Keratinocyte (primary cell): Measurements from ENCODE around the gene LARGE1. TPM values are rescaled to one million over a fixed set of nuclear protein-coding genes. Genes with fewer than 3 reads are reported as not detected.

Source experiments
- DNase-seq: peaks from one replicate; pipeline ENCODE4 v3.0.0-alpha.2; 2011; ENCODE audit warnings: low read depth, missing footprints, low spot score
- FAIRE-seq: peaks from 2 replicates; lab custom pipeline; 2011; peaks lifted over from hg19 to GRCh38; lab: Jason Lieb, UNC
- H2AFZ ChIP-seq: 2 replicates; pipeline ENCODE4 v1.6.0; 2012; ENCODE audit warnings: low read length, control low read depth, inconsistent platforms; ENCODE audit not compliant: control insufficient read depth
- H3K27ac ChIP-seq: 2 replicates; pipeline ENCODE4 v1.5.1; 2011; ENCODE audit warnings: low read length; ENCODE audit not compliant: control insufficient read depth, insufficient read depth
- H3K27me3 ChIP-seq: 3 replicates; pipeline ENCODE4 v1.6.0; 2011; ENCODE audit warnings: low read length; ENCODE audit not compliant: control insufficient read depth, insufficient read depth; ENCODE audit errors: extremely low read depth
- H3K36me3 ChIP-seq, 2 experiments: 2 replicates in 1 of 2; 3 replicates in 1 of 2; pipeline ENCODE4 v1.5.1; 2011; ENCODE audit warnings: low read length in 2 of 2, mild to moderate bottlenecking in 1 of 2; ENCODE audit not compliant: control insufficient read depth in 2 of 2, insufficient read depth in 2 of 2; ENCODE audit errors: extremely low read depth in 1 of 2
- H3K4me1 ChIP-seq: 3 replicates; pipeline ENCODE4 v1.5.1; 2011; ENCODE audit warnings: low read length; ENCODE audit not compliant: control insufficient read depth, insufficient read depth; ENCODE audit errors: extremely low read depth
- H3K4me2 ChIP-seq: 3 replicates; pipeline ENCODE4 v1.6.0; 2011; ENCODE audit warnings: low read depth, low read length; ENCODE audit not compliant: control insufficient read depth, insufficient read depth; ENCODE audit errors: extremely low read depth
- H3K4me3 ChIP-seq, 3 experiments: fragments of 200-600 bp in 1 of 3; sonication (generic) in 1 of 3; 2 replicates in 2 of 3; 3 replicates in 1 of 3; pipeline ENCODE4 v1.5.1; 2011 to 2016; ENCODE audit warnings: low read length in 3 of 3, mild to moderate bottlenecking in 3 of 3, control low read depth in 2 of 3, inconsistent platforms in 1 of 3, low read depth in 1 of 3, mixed read lengths in 1 of 3, mixed run types in 1 of 3, moderate library complexity in 1 of 3; ENCODE audit not compliant: control insufficient read depth in 2 of 3, insufficient read depth in 2 of 3; ENCODE audit errors: extremely low read depth in 1 of 3
- H3K79me2 ChIP-seq: 2 replicates; pipeline ENCODE4 v1.6.0; 2012; ENCODE audit warnings: low read length; ENCODE audit not compliant: control insufficient read depth, insufficient read depth
- H3K9ac ChIP-seq: 3 replicates; pipeline ENCODE4 v1.6.0; 2011; ENCODE audit warnings: low read length; ENCODE audit not compliant: control insufficient read depth, insufficient read depth; ENCODE audit errors: extremely low read depth
- H3K9me1 ChIP-seq: 3 replicates; pipeline ENCODE4 v1.6.0; 2011; ENCODE audit warnings: low read length; ENCODE audit not compliant: control insufficient read depth, insufficient read depth; ENCODE audit errors: extremely low read depth
- H3K9me3 ChIP-seq: 2 replicates; pipeline ENCODE4 v1.5.1; 2012; ENCODE audit warnings: low read depth, low read length; ENCODE audit not compliant: control insufficient read depth
- H4K20me1 ChIP-seq: 3 replicates; pipeline ENCODE4 v1.6.0; 2011; ENCODE audit warnings: low read length; ENCODE audit not compliant: control insufficient read depth, insufficient read depth; ENCODE audit errors: extremely low read depth
- EZH2 ChIP-seq: IDR thresholded peaks from one replicate; pipeline ENCODE4 v1.6.1; 2012; ENCODE audit warnings: inconsistent platforms, mild to moderate bottlenecking, low read length, moderate library complexity
- dilution Hi-C: fragments of 300-500 bp; cut with MboI; formaldehyde crosslinking; loops from one replicate; pipeline ENCODE4 v1.7.0; 2020; ENCODE audit warnings: low sequenced_read_pairs; ENCODE audit not compliant: extremely low pct_ligation_motif_present
- polyA plus RNA-seq, 5 experiments: library from polyadenylated mRNA; depleted of rRNA in 3 of 5; stranded (reverse) in 3 of 5; stranded (forward) in 1 of 5; unstranded in 1 of 5; fragments of >200 nt; gene quantifications; 1 replicate in 1 of 5; 2 replicates in 3 of 5; 3 replicates in 1 of 5; pipeline versions ENCODE4 v1.2.1 to v1.2.3, GENCODE V29; 2011 to 2012; ENCODE audit warnings: missing spikeins in 2 of 5, low read depth in 1 of 5, low replicate concordance in 1 of 5
- TF ChIP-seq, protein P1 (sequence below), 3 experiments: IDR thresholded peaks in 1 of 3; conservative IDR thresholded peaks in 1 of 3; optimal IDR thresholded peaks in 1 of 3; 2 replicates in 2 of 3; 3 replicates in 1 of 3; pipeline versions ENCODE3 to v1.5.1; 2011; ENCODE audit warnings: low read length in 3 of 3, mild to moderate bottlenecking in 3 of 3, moderate library complexity in 2 of 3, control low read depth in 1 of 3, inconsistent platforms in 1 of 3; ENCODE audit not compliant: insufficient read depth in 2 of 3; ENCODE audit errors: extremely low read depth in 1 of 3

The LARGE1 gene
- polyA plus RNA-seq, 1 donor (not counting 4 experiments of a cell fraction or from before 2014, with no cell fraction given) = 4.5 TPM

DNA sequence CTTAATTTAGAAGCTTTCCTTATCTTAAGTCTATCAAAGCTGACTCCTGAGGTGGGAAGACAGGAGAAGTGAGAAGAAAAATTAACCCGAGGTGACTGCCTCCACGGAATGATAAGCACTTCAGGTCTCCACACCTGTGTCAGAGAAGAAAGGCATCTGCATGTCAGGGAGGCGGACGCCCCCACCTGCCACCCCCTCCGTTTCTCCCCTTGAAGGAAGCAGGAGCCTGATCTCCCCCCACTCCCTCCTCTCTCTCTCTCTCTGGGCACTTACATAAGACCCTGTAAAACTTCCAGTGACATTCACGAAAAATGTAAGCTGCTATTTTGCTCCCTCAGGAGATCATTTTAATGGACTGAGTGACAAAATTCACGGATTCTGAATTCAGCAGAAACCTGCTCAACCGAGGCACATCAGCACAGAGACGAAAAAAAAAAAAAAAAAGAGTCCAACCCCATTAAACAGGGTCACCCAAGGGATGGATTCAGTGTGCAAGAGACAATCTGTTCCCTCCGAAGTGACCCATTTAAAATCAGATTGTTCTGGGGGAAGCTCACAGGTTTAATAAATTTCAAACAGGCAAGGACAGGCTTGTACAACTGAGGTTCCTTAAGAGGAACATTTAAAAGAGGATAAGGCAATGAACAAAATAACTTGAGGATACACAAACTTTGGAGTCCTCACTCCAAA, 1.5 kb downstream of the LARGE1 start:
- H3K9ac ChIP-seq = no peak overlapping the region
- no peak for FAIRE-seq
- H2AFZ ChIP-seq = no peak overlapping the region

DNA sequence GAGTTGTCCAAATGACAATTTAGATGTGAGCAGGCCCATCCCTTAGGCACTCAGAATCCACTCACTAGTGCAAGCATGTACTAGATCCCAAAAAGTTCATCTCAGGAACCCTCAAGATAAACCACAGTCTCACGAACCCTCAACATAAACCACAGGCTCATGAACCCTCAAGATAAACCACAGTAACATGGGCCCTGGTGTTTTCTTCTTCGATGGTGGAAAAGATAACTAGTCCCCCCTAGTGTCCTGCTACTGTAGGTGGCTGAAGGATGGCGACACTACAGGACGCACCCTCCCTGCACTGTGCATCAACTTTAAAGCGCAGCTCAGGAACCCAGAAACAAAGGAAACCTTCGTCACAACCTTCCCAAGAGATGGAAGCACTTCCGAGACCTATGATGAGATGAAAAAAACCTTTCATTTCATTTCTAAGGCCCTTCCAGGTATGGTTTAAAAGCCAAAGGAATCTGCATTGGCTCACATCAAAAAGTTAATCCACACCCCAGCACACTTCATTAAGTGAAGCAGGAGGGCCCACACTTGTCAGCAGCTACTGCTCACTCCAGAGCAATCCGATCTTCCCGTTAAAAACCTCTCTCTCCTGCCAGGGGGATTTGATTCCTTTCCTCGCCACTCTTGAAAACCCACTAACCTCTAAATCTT, 2.4 kb downstream of the LARGE1 start:
- no peak overlapping the region for H3K4me3 ChIP-seq
- H3K27me3 ChIP-seq = no peaks in the 10 kb centered on the region
- peaks cover 2% of the 10 kb centered on the region for H3K9me1 ChIP-seq
- H2AFZ ChIP-seq = no peak overlapping the region
- H3K4me1 ChIP-seq = peaks cover 13% of the 10 kb centered on the region
- TF ChIP-seq EZH2 = no peak
- TF ChIP-seq, protein P1, sequence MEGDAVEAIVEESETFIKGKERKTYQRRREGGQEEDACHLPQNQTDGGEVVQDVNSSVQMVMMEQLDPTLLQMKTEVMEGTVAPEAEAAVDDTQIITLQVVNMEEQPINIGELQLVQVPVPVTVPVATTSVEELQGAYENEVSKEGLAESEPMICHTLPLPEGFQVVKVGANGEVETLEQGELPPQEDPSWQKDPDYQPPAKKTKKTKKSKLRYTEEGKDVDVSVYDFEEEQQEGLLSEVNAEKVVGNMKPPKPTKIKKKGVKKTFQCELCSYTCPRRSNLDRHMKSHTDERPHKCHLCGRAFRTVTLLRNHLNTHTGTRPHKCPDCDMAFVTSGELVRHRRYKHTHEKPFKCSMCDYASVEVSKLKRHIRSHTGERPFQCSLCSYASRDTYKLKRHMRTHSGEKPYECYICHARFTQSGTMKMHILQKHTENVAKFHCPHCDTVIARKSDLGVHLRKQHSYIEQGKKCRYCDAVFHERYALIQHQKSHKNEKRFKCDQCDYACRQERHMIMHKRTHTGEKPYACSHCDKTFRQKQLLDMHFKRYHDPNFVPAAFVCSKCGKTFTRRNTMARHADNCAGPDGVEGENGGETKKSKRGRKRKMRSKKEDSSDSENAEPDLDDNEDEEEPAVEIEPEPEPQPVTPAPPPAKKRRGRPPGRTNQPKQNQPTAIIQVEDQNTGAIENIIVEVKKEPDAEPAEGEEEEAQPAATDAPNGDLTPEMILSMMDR (optimal IDR thresholded peaks at IDR 0.05 in 1 of 3, IDR thresholded peaks at IDR 0.05 in 1 of 3, conservative IDR thresholded peaks at IDR 0.05 in 1 of 3; ENCODE audit: extremely low read depth in 1 of 3, insufficient read depth in 2 of 3, low read length in 3 of 3) = peak in 2 of 3 experiments; percentile 13 to 53
- FAIRE-seq = peak; percentile 32
- DNase-seq = no peak
- H3K9ac ChIP-seq = no peak overlapping the region
- H3K27ac ChIP-seq = no peak overlapping the region
- no peaks in the 10 kb centered on the region for H3K9me3 ChIP-seq
- H3K36me3 ChIP-seq = no peaks in the 10 kb centered on the region
- H3K79me2 ChIP-seq = peaks cover 2% of the 10 kb centered on the region
- dilution Hi-C loops = no loop called here
- no peak overlapping the region for H3K4me2 ChIP-seq
- H4K20me1 ChIP-seq = peaks cover 6% of the 10 kb centered on the region

More for the DNA sequence above, 1.5 kb downstream of the LARGE1 start:
- H3K27me3 ChIP-seq = no peaks in the 10 kb centered on the region
- H3K9me3 ChIP-seq = no peaks in the 10 kb centered on the region
- peak overlapping the region; percentile 93 for H3K4me2 ChIP-seq
- dilution Hi-C loops = no loop called here
- peaks cover 2% of the 10 kb centered on the region for H3K79me2 ChIP-seq
- no peak for DNase-seq
- H3K4me3 ChIP-seq = peak overlapping the region in 2 of 3 experiments; percentile 76 to 78
- TF ChIP-seq EZH2 = no peak
- TF ChIP-seq, protein P1 (optimal IDR thresholded peaks at IDR 0.05 in 1 of 3, IDR thresholded peaks at IDR 0.05 in 1 of 3, conservative IDR thresholded peaks at IDR 0.05 in 1 of 3; ENCODE audit: extremely low read depth in 1 of 3, insufficient read depth in 2 of 3, low read length in 3 of 3) = no peak
- H3K9me1 ChIP-seq = peaks cover 2% of the 10 kb centered on the region
- H4K20me1 ChIP-seq = peaks cover 6% of the 10 kb centered on the region
- H3K36me3 ChIP-seq = no peaks in the 10 kb centered on the region
- H3K27ac ChIP-seq = no peak overlapping the region
- peaks cover 17% of the 10 kb centered on the region for H3K4me1 ChIP-seq
